ENCODE measurements around the gene TMEM109. TPM values are rescaled to one million over a fixed set of nuclear protein-coding genes. Genes with fewer than 3 reads are reported as not detected.

The TMEM109 gene
- total and polyA plus RNA-seq, 2 of the 4 experiments (the other 2 are of a cell fraction): 15.1 to 69.7 TPM

DNA sequence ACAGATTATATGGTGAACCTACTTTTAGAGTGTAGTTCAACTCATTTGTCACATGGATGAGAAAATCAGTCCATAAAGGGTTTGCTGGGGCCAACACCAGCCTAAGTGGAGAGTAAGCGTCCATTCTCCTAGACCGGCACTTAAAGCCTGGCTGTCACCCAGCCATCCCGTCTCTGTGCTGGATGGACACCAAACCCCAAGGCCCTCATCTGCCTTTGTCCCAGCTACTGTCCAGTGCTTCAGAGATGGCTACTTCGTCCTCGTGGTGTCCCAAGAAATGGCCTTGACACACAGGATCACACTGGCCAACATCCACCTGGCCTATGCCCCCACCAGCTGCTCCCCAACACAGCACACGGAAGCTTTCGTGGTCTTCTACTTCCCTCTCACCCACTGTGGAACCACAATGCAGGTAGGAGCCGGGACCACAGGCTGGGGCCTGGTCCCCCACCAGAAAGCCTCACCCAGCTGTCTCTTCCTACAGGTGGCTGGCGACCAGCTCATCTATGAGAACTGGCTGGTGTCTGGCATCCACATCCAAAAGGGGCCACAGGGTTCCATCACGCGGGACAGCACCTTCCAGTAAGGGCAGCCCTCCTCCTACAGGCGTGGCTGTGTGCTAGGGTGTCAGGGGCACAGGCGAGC lies 43.1 kb upstream of the TMEM109 start:
- Histone ChIP-seq H3K4me2 (ENCODE audit: low read depth, low read length) (no peak overlapping the region), H3K36me3 (ENCODE audit: control insufficient read depth, insufficient read depth, low read length) (no peaks in the 10 kb centered on the region), H3K56ac (ENCODE audit: extremely low read depth, insufficient read depth, low read length) (no peak overlapping the region), H2BK15ac (ENCODE audit: low read depth, low read length) (0 out of 3 replicates have a peak overlapping the region, but pooled peaks have one; percentile 93), H3K9me1 (ENCODE audit: insufficient read depth, low read length) (peaks cover 23% of the 10 kb centered on the region), H4K20me1 (ENCODE audit: insufficient read depth, low read length) (no peaks in the 10 kb centered on the region), H4K91ac (ENCODE audit: insufficient read depth, low read depth, low read length) (peak overlapping the region; percentile 97; the same call in 1 of the 2 replicates), H2AFZ (replicated peaks; ENCODE audit: low read length, poor library complexity) (peak overlapping the region; percentile 18), H3K27ac (ENCODE audit: insufficient read depth, low read length) (no peak overlapping the region), H3K4ac (ENCODE audit: low read depth, low read length) (peak overlapping the region; percentile 10; the same call in 1 of the 2 replicates), H3K4me1 (ENCODE audit: control insufficient read depth, insufficient read depth, low read length) (peaks cover 22% of the 10 kb centered on the region), H2AK9ac (replicated peaks; ENCODE audit: low read depth, low read length, poor library complexity) (no peak overlapping the region), H2BK5ac (ENCODE audit: low read depth, low read length, poor library complexity, severe bottlenecking) (no peak overlapping the region), H3K27me3 (ENCODE audit: control insufficient read depth, insufficient read depth, low read length) (no peaks in the 10 kb centered on the region; the same call in none of the 2 replicates), H4K8ac (ENCODE audit: low read depth in 2 of 2, low read length in 2 of 2) (peak overlapping the region in 1 of 2 experiments; percentile 10; a peak in 1 of 4 replicates), H3K79me1 (ENCODE audit: low read depth in 1 of 2, low read length in 2 of 2) (0 out of 4 replicates have a peak, but pooled peaks cover 0 to 3% of the 10 kb centered on the region in 2 experiments), H3K23ac (ENCODE audit: low read depth, low read length) (no peak overlapping the region), H3K14ac (replicated peaks; ENCODE audit: low read depth, low read length) (no peak overlapping the region), H4K5ac (ENCODE audit: low read depth, low read length) (0 out of 2 replicates have a peak overlapping the region, but pooled peaks have one; percentile 2), H3K18ac (ENCODE audit: low read depth, low read length) (no peak overlapping the region), H2BK120ac (ENCODE audit: low read depth, low read length) (0 out of 2 replicates have a peak overlapping the region, but pooled peaks have one; percentile 89), H2AK5ac (ENCODE audit: low read depth, low read length) (peak overlapping the region; percentile 20; the same call in 1 of the 2 replicates), H3K9me3 (ENCODE audit: control insufficient read depth, insufficient read depth, low read length) (no peaks in the 10 kb centered on the region), H2BK20ac (ENCODE audit: low read depth, low read length) (peak overlapping the region; percentile 66; the same call in 1 of the 2 replicates), H3K9ac (ENCODE audit: low read depth, low read length) (no peak overlapping the region), H3K4me3 (ENCODE audit: insufficient read depth, low read depth, low read length) (no peak overlapping the region)
- ChIA-PET CTCF (interaction anchor here (1.5 to 2.5 kb wide), 2 partner anchors 17 to 39 kb away, joined by 5 to 11 read pairs; no protein-coding TSS in a partner anchor), POLR2A (ENCODE audit: unreplicated experiment) (no interaction called here)
- intact Hi-C loops (cut with micrococcal nuclease) (no loop called here), dilution Hi-C loops (cut with HindIII; ENCODE audit: low sequenced_read_pairs, unreplicated experiment) (no loop called here), in situ Hi-C loops (cut with MboI; ENCODE audit: low sequenced_read_pairs) (no loop called here)
- BruUV-seq (replicated peaks): no TSS peak
- 62% methylated on average over 4 of the region's 13 CpGs; no CpG with 5 or more reads in 1 of the 2 experiments for WGBS, 2 experiments (ENCODE audit: extremely low coverage in 2 of 2, insufficient read length in 1 of 2)
- ATAC-seq (ENCODE audit: low read depth) (no peak), DNase-seq (no peak)
- no peak for TF ChIP-seq RFX5 (IDR thresholded peaks at IDR 0.05; ENCODE audit: low read depth, low read length)
- TF ChIP-seq, protein P1, sequence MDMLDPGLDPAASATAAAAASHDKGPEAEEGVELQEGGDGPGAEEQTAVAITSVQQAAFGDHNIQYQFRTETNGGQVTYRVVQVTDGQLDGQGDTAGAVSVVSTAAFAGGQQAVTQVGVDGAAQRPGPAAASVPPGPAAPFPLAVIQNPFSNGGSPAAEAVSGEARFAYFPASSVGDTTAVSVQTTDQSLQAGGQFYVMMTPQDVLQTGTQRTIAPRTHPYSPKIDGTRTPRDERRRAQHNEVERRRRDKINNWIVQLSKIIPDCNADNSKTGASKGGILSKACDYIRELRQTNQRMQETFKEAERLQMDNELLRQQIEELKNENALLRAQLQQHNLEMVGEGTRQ (IDR thresholded peaks at IDR 0.05; ENCODE audit: low read depth, low read length): no peak
- no peak for TF ChIP-seq CEBPB (IDR thresholded peaks at IDR 0.05; ENCODE audit: low read depth, low read length)
- TF ChIP-seq, protein P2, sequence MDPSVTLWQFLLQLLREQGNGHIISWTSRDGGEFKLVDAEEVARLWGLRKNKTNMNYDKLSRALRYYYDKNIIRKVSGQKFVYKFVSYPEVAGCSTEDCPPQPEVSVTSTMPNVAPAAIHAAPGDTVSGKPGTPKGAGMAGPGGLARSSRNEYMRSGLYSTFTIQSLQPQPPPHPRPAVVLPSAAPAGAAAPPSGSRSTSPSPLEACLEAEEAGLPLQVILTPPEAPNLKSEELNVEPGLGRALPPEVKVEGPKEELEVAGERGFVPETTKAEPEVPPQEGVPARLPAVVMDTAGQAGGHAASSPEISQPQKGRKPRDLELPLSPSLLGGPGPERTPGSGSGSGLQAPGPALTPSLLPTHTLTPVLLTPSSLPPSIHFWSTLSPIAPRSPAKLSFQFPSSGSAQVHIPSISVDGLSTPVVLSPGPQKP (IDR thresholded peaks at IDR 0.05; ENCODE audit: borderline replicate concordance, low read depth, low read length): no peak
- no peak for TF ChIP-seq MXI1 (IDR thresholded peaks at IDR 0.05; ENCODE audit: borderline replicate concordance, low read depth, low read length)
- TF ChIP-seq NFE2L2 (IDR thresholded peaks at IDR 0.05; ENCODE audit: low read depth, low read length): no peak
- no peak for TF ChIP-seq POLR2A (IDR thresholded peaks at IDR 0.05; ENCODE audit: low read depth, low read length)
- no peak for TF ChIP-seq MAFK (IDR thresholded peaks at IDR 0.05; ENCODE audit: low read depth, low read length)
- TF ChIP-seq SMC3 (IDR thresholded peaks at IDR 0.05; ENCODE audit: low read depth, low read length): no peak
- no peak for TF ChIP-seq RCOR1 (IDR thresholded peaks at IDR 0.05; ENCODE audit: insufficient replicate concordance, low read length)
- TF ChIP-seq MAZ (IDR thresholded peaks at IDR 0.05; ENCODE audit: borderline replicate concordance, low read depth, low read length): no peak
- TF ChIP-seq BHLHE40 (IDR thresholded peaks at IDR 0.05; ENCODE audit: low read depth, low read length): no peak
- TF ChIP-seq, protein P3, sequence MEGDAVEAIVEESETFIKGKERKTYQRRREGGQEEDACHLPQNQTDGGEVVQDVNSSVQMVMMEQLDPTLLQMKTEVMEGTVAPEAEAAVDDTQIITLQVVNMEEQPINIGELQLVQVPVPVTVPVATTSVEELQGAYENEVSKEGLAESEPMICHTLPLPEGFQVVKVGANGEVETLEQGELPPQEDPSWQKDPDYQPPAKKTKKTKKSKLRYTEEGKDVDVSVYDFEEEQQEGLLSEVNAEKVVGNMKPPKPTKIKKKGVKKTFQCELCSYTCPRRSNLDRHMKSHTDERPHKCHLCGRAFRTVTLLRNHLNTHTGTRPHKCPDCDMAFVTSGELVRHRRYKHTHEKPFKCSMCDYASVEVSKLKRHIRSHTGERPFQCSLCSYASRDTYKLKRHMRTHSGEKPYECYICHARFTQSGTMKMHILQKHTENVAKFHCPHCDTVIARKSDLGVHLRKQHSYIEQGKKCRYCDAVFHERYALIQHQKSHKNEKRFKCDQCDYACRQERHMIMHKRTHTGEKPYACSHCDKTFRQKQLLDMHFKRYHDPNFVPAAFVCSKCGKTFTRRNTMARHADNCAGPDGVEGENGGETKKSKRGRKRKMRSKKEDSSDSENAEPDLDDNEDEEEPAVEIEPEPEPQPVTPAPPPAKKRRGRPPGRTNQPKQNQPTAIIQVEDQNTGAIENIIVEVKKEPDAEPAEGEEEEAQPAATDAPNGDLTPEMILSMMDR (conservative IDR thresholded peaks at IDR 0.05; ENCODE audit: low read depth, low read length): no peak
- no peak for TF ChIP-seq FOS (IDR thresholded peaks at IDR 0.05; ENCODE audit: low read depth, low read length)
- TF ChIP-seq RAD21 (IDR thresholded peaks at IDR 0.05; ENCODE audit: low read length): no peak
